ENCODE data around the gene EPX.

DNA sequence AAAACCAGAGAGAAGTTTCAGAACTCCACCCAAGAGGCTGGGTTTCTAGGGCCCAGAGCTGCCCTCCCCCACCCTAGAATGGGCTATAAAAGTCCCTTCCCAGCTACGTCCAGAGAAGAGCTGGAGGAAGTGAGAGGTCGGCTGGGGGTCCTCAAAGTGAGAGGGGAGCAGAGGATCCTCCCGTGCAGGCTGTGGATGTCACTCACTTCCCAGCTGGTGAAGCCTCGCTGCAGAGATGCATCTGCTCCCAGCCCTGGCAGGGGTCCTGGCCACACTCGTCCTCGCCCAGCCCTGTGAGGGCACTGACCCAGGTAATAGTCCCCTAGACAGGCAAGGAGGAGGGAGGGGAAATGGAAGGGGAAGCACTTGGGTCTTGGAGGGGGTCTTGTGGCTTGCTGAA lies at the start of gene EPX:
- TF ChIP-seq, protein P1, sequence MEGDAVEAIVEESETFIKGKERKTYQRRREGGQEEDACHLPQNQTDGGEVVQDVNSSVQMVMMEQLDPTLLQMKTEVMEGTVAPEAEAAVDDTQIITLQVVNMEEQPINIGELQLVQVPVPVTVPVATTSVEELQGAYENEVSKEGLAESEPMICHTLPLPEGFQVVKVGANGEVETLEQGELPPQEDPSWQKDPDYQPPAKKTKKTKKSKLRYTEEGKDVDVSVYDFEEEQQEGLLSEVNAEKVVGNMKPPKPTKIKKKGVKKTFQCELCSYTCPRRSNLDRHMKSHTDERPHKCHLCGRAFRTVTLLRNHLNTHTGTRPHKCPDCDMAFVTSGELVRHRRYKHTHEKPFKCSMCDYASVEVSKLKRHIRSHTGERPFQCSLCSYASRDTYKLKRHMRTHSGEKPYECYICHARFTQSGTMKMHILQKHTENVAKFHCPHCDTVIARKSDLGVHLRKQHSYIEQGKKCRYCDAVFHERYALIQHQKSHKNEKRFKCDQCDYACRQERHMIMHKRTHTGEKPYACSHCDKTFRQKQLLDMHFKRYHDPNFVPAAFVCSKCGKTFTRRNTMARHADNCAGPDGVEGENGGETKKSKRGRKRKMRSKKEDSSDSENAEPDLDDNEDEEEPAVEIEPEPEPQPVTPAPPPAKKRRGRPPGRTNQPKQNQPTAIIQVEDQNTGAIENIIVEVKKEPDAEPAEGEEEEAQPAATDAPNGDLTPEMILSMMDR (IDR thresholded peaks at IDR 0.05), result no peak
- TF ChIP-seq POLR2A (IDR thresholded peaks at IDR 0.05; ENCODE audit: low read length) (no peak), FOSL2 (IDR thresholded peaks at IDR 0.05) (no peak), FOSL2 (CRISPR knock-in tag; IDR thresholded peaks at IDR 0.05) (no peak), RFX5 (IDR thresholded peaks at IDR 0.05) (no peak), ESRRA (IDR thresholded peaks at IDR 0.05; ENCODE audit: borderline replicate concordance, low read length) (no peak), RAD21 (conservative IDR thresholded peaks at IDR 0.05 in 1 of 2, IDR thresholded peaks at IDR 0.05 in 1 of 2) (no peak), EP300 (IDR thresholded peaks at IDR 0.05) (no peak), NR3C1 (IDR thresholded peaks at IDR 0.05) (no peak), CHD4 (IDR thresholded peaks at IDR 0.05; ENCODE audit: borderline replicate concordance) (no peak), CEBPB (IDR thresholded peaks at IDR 0.05) (no peak)
